Tibial artery (tissue), 4 donors: Measurements from ENCODE around the gene MYMK.

Source experiments
- DNase-seq, 2 donors: peaks; one replicate each; pipeline ENCODE4 v3.0.0-alpha.2; 2019
- H3K27ac ChIP-seq, 2 donors: fragments of 200-600 bp; sonication (generic) in 1 of 2; 1 replicate in 1 of 2; 2 replicates in 1 of 2; pipeline ENCODE4 v1.5.1; 2018 to 2019; ENCODE audit warnings: mild to moderate bottlenecking in 1 of 2
- H3K27me3 ChIP-seq, 2 donors: fragments of 200-600 bp; sonication (generic) in 1 of 2; one replicate each; pipeline versions ENCODE4 v1.5.1 to v1.6.0; 2016 to 2019
- H3K36me3 ChIP-seq, 3 donors: fragments of 200-600 bp; sonication (generic) in 2 of 3; one replicate each; pipeline ENCODE4 v1.5.1; 2016 to 2019; ENCODE audit warnings: mild to moderate bottlenecking in 2 of 3
- H3K4me1 ChIP-seq, 4 donors: fragments of 200-600 bp; sonication (generic) in 2 of 4; 1 replicate in 3 of 4; 2 replicates in 1 of 4; pipeline ENCODE4 v1.5.1; 2016 to 2019
- H3K4me3 ChIP-seq, 2 donors: fragments of 200-600 bp; sonication (generic) in 1 of 2; 1 replicate in 1 of 2; 2 replicates in 1 of 2; pipeline ENCODE4 v1.5.1; 2018 to 2019; ENCODE audit warnings: mild to moderate bottlenecking in 2 of 2
- H3K9me3 ChIP-seq, 3 donors: fragments of 200-600 bp; sonication (generic) in 1 of 3; one replicate each; pipeline ENCODE4 v1.5.1; 2016 to 2019
- intact Hi-C: fragments of 100-400 bp; cut with DNase I; formaldehyde crosslinking; loops from one replicate; pipeline ENCODE4 v1.15.0; 2023; ENCODE audit warnings: low total_unique reads
- TF ChIP-seq, protein P1 (sequence below), 2 experiments: fragments of 200-600 bp in 1 of 2; fragments of 450-650 bp in 1 of 2; IDR thresholded peaks; one replicate each; pipeline ENCODE4 v1.5.1; 2017 to 2019; ENCODE audit warnings: antibody characterized with exemption in 2 of 2, mild to moderate bottlenecking in 1 of 2, moderate library complexity in 1 of 2

Gene MYMK

DNA sequence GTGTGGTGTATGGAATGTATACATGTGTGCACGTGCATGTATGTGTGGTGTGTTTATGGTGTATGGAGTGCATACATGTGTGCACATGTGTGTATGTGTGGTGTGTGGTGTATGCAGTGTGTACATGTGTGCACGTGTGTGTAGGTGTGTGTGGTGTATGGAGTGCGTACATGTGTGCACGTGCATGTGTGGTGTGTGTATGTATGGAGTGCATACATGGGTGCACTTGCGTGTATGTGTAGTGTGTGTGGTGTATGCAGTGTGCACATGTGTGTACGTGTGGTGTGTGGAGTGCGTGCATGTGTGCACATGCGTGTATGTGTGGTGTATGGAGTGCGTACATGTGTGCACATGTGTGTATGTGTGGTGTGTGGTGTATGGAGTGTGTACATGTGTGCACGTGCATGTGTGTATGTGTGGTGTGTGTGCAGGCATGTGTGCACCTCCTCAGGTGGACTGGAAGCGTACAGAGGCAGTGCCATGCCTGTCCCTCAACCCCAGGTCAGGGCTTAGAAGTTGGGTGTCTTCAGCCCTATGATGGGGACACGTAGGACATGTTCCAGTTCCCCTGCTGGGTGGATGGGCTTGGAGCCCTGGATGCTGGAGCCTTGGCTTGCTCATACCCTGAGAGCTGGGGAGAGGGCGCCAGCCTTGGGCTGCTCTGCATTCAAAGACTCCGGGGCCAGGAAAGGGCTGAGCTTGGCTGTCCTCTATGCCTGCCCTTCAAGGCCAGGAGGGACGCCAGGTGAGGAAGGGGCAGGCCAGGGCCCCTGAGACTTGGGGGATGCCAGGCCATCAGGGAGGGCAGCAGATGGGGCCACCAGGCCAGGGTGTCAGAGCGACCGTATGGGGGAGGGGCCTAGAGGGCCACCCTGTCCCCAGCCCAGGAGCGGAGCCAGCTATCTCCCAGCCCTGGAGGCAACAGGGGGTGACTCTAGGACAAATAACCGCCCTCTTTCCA lies 12.2 kb downstream of the MYMK start:
- Histone ChIP-seq H3K27me3 (peaks cover 0 to 59% of the 10 kb centered on the region in 2 donors), H3K4me3 (no peak overlapping the region), H3K27ac (no peak overlapping the region), H3K4me1 (peaks cover 0 to 18% (median 15%) of the 10 kb centered on the region in 4 donors), H3K36me3 (no peaks in the 10 kb centered on the region), H3K9me3 (no peaks in the 10 kb centered on the region)
- no peak for DNase-seq
- intact Hi-C loops, result no loop called here
- TF ChIP-seq, protein P1, sequence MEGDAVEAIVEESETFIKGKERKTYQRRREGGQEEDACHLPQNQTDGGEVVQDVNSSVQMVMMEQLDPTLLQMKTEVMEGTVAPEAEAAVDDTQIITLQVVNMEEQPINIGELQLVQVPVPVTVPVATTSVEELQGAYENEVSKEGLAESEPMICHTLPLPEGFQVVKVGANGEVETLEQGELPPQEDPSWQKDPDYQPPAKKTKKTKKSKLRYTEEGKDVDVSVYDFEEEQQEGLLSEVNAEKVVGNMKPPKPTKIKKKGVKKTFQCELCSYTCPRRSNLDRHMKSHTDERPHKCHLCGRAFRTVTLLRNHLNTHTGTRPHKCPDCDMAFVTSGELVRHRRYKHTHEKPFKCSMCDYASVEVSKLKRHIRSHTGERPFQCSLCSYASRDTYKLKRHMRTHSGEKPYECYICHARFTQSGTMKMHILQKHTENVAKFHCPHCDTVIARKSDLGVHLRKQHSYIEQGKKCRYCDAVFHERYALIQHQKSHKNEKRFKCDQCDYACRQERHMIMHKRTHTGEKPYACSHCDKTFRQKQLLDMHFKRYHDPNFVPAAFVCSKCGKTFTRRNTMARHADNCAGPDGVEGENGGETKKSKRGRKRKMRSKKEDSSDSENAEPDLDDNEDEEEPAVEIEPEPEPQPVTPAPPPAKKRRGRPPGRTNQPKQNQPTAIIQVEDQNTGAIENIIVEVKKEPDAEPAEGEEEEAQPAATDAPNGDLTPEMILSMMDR (IDR thresholded peaks at IDR 0.05), result no peak

DNA sequence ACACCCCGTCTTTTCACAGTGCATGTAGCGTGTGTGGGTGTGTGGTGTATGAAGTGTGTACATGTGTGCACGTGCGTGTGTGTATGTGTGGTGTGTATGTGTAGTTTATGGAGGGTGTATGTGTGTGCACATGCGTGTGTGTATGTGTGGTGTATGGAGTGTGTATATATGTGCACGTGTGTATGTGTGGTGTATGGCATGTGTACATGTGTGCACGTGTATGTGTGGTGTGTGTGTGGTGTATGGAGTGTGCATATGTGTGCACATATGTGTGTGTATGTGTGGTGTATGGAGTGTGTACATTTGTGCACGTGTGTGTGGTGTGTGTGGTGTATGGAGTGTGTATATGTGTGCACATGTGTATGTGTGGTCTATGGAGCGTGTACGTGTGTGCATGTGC lies 13.2 kb downstream of the MYMK start:
- DNase-seq, result no peak
- peaks cover 0 to 21% (median 17%) of the 10 kb centered on the region in 4 donors for H3K4me1 ChIP-seq

DNA sequence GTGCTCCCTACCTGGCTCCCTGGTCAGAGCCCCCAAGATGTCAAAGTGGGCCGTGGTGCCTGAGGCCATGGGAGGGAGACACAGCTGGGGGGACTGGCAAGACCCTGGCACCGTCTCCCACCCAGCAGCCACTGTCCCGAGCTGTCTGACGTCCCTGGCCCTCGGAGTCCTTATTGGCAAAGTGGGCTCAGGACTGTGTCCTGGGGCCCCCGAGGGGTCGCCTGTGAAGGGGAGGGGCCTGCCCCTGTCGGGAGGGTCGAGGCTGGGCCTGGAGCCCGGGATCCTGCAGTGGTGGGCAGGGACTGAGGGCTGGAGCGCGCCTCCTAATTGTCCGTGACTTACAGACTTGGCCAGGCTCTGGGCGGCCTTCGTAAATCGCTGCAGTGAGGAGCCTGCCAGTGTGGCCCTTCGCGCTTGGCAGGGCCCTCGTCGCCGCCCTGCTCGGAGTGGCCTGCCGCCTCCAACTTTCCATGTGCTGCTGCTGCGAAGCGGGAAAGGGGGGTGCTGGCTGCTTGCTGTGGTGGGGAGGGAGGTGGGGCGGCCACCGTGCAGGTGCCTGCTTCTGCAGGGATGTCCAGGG lies 13.7 kb downstream of the MYMK start:
- Histone ChIP-seq H3K36me3 (no peaks in the 10 kb centered on the region), H3K9me3 (no peaks in the 10 kb centered on the region), H3K27me3 (peaks cover 0 to 58% of the 10 kb centered on the region in 2 donors), H3K4me3 (no peak overlapping the region), H3K27ac (no peak overlapping the region), H3K4me1 (peaks cover 0 to 27% (median 22%) of the 10 kb centered on the region in 4 donors)
- no peak for DNase-seq
- TF ChIP-seq, protein P1 (IDR thresholded peaks at IDR 0.05), result no peak
- intact Hi-C loops, result no loop called here

More for the DNA sequence above, 13.2 kb downstream of the MYMK start:
- Histone ChIP-seq H3K4me3 (no peak overlapping the region), H3K36me3 (no peaks in the 10 kb centered on the region), H3K27me3 (peaks cover 0 to 62% of the 10 kb centered on the region in 2 donors), H3K27ac (no peak overlapping the region), H3K9me3 (no peaks in the 10 kb centered on the region)
- TF ChIP-seq, protein P1 (IDR thresholded peaks at IDR 0.05), result no peak
- intact Hi-C loops, result no loop called here

DNA sequence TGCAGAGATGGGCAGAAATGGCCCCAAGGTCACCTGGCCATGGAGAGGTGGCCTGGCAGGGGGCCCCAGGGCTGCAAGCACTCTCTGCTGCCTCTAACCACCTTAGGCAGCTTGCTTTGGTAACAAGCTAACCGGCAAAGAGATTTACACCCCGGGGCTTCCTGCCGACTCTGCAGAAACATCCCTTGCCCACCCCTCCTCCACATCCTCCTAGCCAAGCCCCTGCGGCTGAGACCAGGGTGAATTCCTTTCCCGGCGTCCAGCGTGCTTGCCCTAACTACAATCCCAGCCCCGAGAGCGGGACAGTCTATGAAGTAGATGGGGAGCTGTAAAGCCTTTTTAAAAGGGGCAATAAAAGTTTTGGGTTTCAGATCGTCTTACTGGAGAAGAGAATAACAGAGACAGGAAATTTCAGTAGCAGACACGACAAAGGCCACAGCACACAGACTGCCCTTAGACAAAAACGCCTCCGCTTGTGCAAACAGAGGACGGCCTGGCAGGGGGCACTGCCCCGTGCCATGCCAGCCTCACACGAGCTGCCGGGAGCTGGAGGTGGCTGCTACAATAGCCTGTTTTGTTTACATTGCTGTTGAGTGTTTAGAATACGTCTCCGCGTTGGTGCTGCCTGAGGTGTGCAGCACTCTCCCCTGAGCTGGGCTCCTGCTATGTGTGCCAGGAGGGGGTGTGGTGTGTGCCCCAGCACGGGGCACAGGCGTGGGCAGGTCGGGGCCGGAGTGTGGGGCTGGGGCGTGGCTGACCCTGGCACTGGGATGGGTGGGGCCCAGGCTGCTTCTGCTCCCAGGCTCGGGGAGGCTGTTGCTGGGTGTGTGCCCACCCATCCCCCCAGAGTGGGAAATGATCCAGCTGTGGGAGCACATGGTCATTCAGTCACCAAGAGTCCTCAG lies 15.3 kb downstream of the MYMK start:
- Histone ChIP-seq H3K4me1 (peaks cover 0 to 27% (median 19%) of the 10 kb centered on the region in 4 donors), H3K9me3 (no peaks in the 10 kb centered on the region), H3K4me3 (no peak overlapping the region), H3K36me3 (no peaks in the 10 kb centered on the region), H3K27ac (no peak overlapping the region), H3K27me3 (peaks cover 0 to 47% of the 10 kb centered on the region in 2 donors)
- no peak for DNase-seq
- intact Hi-C loops, result no loop called here
- TF ChIP-seq, protein P1 (IDR thresholded peaks at IDR 0.05), result no peak

DNA sequence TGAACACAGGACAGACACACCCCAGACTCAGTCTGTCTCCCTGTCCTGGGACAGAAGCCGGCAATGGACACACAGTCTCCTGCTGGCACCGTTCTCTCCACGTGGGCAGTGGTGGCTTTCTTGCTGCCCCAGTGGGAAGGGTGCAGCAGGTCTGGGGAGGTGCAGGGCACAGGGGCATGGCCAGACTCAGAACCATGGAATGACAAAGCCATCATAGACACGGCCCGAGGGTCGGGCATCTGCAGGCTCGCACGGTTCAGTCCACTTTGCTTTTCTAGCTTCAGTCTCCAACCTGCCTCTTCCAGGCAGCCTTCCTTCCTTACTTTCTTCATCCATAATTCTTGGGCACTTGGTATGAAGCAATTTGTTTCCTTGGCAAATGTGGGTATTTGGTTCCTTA lies 16.7 kb downstream of the MYMK start:
- Histone ChIP-seq H3K27ac (no peak overlapping the region), H3K36me3 (no peaks in the 10 kb centered on the region), H3K27me3 (peaks cover 0 to 39% of the 10 kb centered on the region in 2 donors), H3K4me3 (no peak overlapping the region), H3K9me3 (peaks cover 0 to under 1% (median 0%) of the 10 kb centered on the region in 3 donors), H3K4me1 (peaks cover 0 to 25% (median 18%) of the 10 kb centered on the region in 4 donors)
- intact Hi-C loops, result no loop called here
- TF ChIP-seq, protein P1 (IDR thresholded peaks at IDR 0.05), result no peak
- no peak for DNase-seq
